Skeletal muscle cell (primary cell): ENCODE results near the gene ABCC6.
"Not testable (repeated sequence)": the region's sequence is repeated elsewhere in the genome, so short reads cannot be mapped to it uniquely, and the experiment has no call there.

ENCODE experiments used
- DNase-seq: peaks from one replicate; pipeline ENCODE4 v3.0.0-alpha.2; 2010; ENCODE audit warnings: low read depth
- H3K4me3 ChIP-seq: 2 replicates; pipeline ENCODE4 v1.5.1; 2011; ENCODE audit warnings: low read depth, mild to moderate bottlenecking, control low read depth, low read length, moderate library complexity

ABCC6 gene

DNA sequence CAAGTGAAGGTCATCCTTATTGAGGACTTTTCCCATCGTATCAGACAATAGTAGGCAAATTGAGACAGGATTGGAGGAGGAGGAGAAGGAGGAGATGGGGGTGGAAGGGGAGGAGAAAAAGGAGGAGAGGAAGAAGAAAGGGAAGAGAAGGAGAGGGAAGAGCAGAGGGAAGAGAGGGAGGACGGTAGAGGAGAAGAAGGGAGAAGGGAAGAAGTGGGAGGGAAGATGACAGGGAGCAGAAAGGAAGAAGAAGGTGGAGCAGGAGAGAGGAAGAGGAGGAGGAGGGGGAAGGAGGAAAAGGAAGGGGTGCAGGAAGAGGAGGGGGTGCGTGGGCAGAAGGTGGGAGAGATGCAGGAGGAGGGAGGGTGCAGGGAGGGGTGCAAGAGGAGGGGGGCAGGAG lies 26.0 kb downstream of the ABCC6 start:
- H3K4me3 ChIP-seq: no peak overlapping the region
- DNase-seq: no peak

- DNase-seq: no peak
- H3K4me3 ChIP-seq: no peak overlapping the region
Measured at GRCh38 chr16:16196099-16196498, 27.2 kb downstream of the ABCC6 start.

- no peak for DNase-seq
- H3K4me3 ChIP-seq: no peak overlapping the region
Measured at GRCh38 chr16:16191493-16192167, 31.7 kb downstream of the ABCC6 start.

DNA sequence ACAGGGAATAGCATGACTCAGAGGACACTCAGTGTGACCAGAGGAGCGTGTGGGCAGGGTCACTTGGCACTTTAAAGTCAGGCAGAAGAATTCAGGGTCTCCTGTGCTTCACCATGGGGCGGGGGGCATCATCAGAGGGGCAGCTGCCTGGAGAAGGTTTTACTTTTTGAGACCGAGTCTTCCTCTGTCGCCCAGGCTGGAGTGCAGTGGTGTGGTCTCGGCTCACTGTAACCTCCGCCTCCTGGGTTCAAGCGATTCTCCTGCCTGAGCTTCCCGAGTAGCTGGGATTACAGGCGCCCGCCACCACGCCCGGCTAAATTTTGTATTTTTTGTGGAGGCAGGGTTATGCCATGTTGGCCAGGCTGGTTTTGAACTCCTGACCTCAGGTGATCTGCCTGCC lies 32.3 kb downstream of the ABCC6 start:
- not testable (repeated sequence) for H3K4me3 ChIP-seq, DNase-seq

DNA sequence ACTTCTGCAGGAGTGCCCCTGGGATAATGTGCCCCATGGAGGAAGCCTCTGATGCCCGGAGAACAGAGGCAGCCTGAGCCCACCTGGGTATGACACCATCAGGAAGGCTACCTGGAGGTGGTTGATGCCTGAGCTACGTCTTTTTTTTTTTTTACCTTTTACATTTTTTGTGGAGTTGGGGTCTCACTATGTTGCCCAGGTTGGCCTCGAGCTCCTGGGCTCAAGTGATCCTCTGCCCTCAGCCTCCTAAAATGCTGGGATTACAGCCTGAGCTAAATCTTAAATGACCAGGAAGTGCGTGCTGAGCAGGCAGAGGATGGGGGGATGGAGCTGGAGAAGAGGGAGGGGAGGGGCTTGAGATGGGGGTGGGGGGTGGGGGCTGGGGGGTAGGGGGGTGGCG lies 32.7 kb downstream of the ABCC6 start:
- H3K4me3 ChIP-seq: no peak overlapping the region
- no peak for DNase-seq

GRCh38 chr16:16189842-16190241 lies 33.5 kb downstream of the ABCC6 start:
- no peak for DNase-seq
- no peak overlapping the region for H3K4me3 ChIP-seq

GRCh38 chr16:16188827-16189226 lies 34.5 kb downstream of the ABCC6 start:
- H3K4me3 ChIP-seq: no peak overlapping the region
- no peak for DNase-seq

DNA sequence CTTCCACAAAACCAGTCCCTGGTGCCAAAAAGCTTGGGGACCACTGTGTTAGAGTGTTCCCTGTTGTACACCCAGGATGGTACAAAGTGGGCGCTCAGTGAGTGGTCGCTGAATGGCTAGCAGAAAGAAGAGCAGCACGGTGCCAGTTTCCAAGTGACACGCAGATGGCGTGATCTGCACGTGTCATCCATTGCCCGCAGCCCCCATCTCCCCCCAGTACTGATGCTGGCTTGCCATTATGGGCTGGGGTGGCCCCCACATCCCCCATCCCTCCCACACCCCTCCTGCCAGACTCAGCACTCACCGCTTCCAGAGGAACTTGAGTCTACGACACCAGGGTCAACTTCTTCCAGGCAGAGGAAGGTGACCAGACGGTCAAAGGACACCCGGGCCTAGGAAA lies 36.5 kb downstream of the ABCC6 start:
- no peak for DNase-seq
- H3K4me3 ChIP-seq: no peak overlapping the region

DNA sequence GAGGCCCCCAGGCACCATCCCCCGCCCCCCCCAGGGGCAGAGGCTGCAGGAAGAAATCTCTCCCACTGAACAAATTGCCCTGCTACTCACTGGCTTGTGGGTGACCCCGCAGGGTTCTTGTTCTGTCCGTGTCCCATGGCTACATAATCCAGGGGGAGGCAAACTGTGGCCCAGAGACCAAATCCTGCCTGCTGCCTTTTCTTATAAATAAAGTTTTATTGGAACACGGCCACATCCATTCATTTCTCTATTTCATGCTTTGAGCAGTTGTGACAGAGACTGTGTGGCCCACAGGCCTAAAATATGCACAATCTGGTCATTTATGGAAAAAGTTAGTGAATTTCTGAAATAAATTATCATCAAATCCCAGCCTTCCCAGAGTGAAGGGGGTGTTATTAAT lies 38.2 kb downstream of the ABCC6 start:
- no peak overlapping the region for H3K4me3 ChIP-seq
- no peak for DNase-seq

GRCh38 chr16:16184594-16184993 lies 38.7 kb downstream of the ABCC6 start:
- no peak overlapping the region for H3K4me3 ChIP-seq
- DNase-seq: no peak

- no peak overlapping the region for H3K4me3 ChIP-seq
- no peak for DNase-seq
Measured at GRCh38 chr16:16183562-16183961, 39.7 kb downstream of the ABCC6 start.

DNA sequence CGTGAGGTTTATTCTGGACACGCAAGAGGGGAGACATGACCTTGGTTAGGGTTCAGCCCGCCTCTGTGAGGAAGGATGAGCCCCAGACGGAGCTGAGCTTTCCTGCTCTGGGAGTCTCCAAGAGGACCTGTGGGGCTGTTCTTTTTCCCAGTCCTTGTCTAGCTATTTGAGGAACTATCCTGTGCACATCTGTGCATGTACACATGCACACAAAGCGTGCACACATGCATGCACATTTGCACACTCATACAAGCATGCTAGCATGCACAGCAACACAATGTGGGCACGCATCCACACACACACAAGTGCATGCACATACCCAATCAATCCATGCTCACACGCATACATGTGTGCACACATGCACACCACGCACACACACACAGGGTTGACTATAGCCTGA lies 40.4 kb downstream of the ABCC6 start:
- no peak for DNase-seq
- no peak overlapping the region for H3K4me3 ChIP-seq

- H3K4me3 ChIP-seq, DNase-seq: not testable (repeated sequence)
Measured at GRCh38 chr16:16181748-16182147, 41.5 kb downstream of the ABCC6 start.

GRCh38 chr16:16178455-16179162 lies 44.7 kb downstream of the ABCC6 start:
- no peak for DNase-seq
- H3K4me3 ChIP-seq: no peak overlapping the region

DNA sequence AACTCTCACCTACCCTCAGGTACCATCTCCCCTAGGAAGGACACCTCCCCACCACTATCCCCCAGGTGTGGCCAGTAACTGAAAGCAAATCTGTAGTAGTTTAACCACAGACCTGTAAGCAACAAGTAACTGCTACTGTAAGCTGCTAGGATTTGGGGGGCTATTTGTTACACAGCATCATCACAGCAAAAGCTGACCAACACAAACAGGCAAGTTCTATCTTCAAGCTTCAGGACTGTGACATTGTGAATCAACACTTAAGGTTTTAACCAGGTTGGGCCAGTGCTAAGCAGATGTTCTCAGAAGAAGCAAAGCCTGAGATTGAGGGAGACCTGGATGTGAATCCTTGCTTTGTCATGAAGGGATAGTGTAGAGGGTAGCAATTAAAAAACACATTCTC lies 47.0 kb downstream of the ABCC6 start:
- DNase-seq: no peak
- H3K4me3 ChIP-seq: no peak overlapping the region

DNA sequence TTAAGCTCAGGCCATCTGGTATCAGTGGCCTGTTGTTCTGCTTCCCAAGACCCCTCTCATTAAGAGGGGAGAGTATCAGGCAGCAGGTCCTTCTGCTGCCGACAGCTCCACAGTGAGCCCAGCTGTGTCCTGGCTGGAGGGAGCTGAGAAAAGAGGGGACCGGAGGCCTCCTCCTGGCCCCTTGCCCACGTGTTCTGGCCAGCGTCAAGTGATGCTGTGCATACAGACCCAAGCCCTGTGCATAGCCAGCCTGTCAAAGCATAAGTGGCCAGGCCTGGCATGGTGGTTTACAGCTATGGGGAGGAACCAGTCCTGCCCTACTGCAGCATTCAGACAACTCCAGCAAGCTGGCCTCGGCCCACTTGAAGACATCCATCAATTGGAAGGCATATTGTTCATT lies 48.0 kb downstream of the ABCC6 start:
- DNase-seq: no peak
- no peak overlapping the region for H3K4me3 ChIP-seq

GRCh38 chr16:16172991-16173390 lies 50.3 kb downstream of the ABCC6 start:
- no peak overlapping the region for H3K4me3 ChIP-seq

GRCh38 chr16:16171332-16171919 lies 51.9 kb downstream of the ABCC6 start:
- H3K4me3 ChIP-seq: no peak overlapping the region
- no peak for DNase-seq

More at GRCh38 chr16:16172991-16173390, 50.3 kb downstream of the ABCC6 start:
- DNase-seq: no peak

DNA sequence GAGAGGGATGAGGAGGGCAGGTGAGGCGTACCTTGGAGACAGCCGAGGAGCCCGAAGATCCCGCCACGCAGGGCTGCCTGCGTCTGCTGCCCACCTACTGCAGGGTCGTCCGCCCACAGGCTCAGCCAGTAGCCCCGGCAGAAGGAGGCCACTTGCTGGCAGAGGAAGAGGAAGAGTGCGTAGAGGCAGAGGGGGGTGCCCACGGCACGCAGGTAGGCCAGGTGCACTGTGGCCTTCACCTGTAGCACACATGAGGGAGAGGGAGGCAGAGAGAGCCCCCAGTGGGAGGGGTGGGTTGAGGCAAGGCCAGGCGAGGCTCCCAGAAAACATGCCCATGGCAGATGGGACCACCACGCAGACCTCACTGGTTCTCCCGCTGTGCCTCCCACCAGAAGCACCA lies 53.7 kb downstream of the ABCC6 start:
- no peak for DNase-seq
- no peak overlapping the region for H3K4me3 ChIP-seq

- no peak for DNase-seq
Measured at GRCh38 chr16:16168431-16168830, 54.9 kb downstream of the ABCC6 start.

DNA sequence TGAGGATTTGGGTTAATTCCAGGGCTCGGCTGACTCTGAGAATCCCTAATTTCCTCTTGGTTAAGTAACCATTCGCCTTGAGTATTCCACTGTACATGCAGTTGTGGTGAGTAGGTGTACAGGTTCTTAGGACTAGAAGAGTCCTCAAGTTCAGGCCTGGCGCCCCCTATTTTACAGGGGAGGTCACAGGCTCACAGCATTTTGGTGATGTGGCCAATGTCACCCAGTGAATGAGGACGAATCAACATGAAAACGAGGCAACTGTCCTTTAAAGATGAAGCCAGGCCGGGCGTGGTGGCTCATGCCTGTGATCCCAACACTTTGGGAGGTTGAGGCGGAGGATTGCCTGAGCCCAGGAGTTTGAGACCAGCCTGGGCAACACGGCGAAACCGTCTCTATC lies 55.4 kb downstream of the ABCC6 start:
- no peak for DNase-seq
- H3K4me3 ChIP-seq: no peak overlapping the region

More at GRCh38 chr16:16168431-16168830, 54.9 kb downstream of the ABCC6 start:
- H3K4me3 ChIP-seq: no peak overlapping the region
